Uterus (tissue), 4 donors: ENCODE measurements around the gene GALNT6. TPM values are rescaled to one million over a fixed set of nuclear protein-coding genes. Genes with fewer than 3 reads are reported as not detected.
A peak's percentile ranks its signal among the peaks of the same experiment; 100 is the strongest.

ENCODE experiments used
- DNase-seq, 2 donors: peaks; one replicate each; pipeline ENCODE4 v3.0.0-alpha.2; 2019 to 2020
- H3K27ac ChIP-seq, 2 donors: fragments of 200-600 bp; sonication (generic); 1 replicate in 1 of 2; 2 replicates in 1 of 2; pipeline ENCODE4 v1.5.1; 2016 to 2018
- H3K27me3 ChIP-seq, 2 donors: fragments of 200-600 bp; sonication (generic); one replicate each; pipeline ENCODE4 v1.5.1; 2018 to 2019; ENCODE audit warnings: control low read depth in 1 of 2
- H3K36me3 ChIP-seq, 2 donors: fragments of 200-600 bp; sonication (generic); one replicate each; pipeline ENCODE4 v1.5.1; 2019; ENCODE audit warnings: control low read depth in 1 of 2
- H3K4me1 ChIP-seq, 2 donors: fragments of 200-600 bp; sonication (generic); one replicate each; pipeline ENCODE4 v1.5.1; 2018 to 2019; ENCODE audit warnings: control low read depth in 1 of 2
- H3K4me3 ChIP-seq, 2 donors: fragments of 200-600 bp; sonication (generic); 1 replicate in 1 of 2; 2 replicates in 1 of 2; pipeline ENCODE4 v1.5.1; 2018 to 2019; ENCODE audit warnings: mild to moderate bottlenecking in 1 of 2
- H3K9me3 ChIP-seq, 2 donors: fragments of 200-600 bp; sonication (generic); one replicate each; pipeline ENCODE4 v1.5.1; 2019; ENCODE audit warnings: control low read depth in 1 of 2
- CTCF ChIP-seq, 4 experiments: fragments of 200-600 bp in 2 of 4; fragments of 450-650 bp in 2 of 4; sonication (generic) in 2 of 4; IDR thresholded peaks; one replicate each; pipeline ENCODE4 v1.5.1; 2016 to 2019; ENCODE audit warnings: antibody characterized with exemption in 4 of 4, mild to moderate bottlenecking in 2 of 4, moderate library complexity in 1 of 4
- POLR2A ChIP-seq, 2 donors: fragments of 450-650 bp; IDR thresholded peaks; one replicate each; pipeline ENCODE4 v1.6.1; 2016; ENCODE audit warnings: antibody characterized with exemption in 2 of 2, mild to moderate bottlenecking in 1 of 2, moderate library complexity in 1 of 2
- intact Hi-C: fragments of 100-400 bp; cut with DNase I; formaldehyde crosslinking; loops from one replicate; pipeline ENCODE4 v1.15.1; 2023; ENCODE audit warnings: low total_unique reads
- total RNA-seq, 4 donors: library from RNA; depleted of rRNA in 3 of 4; stranded (reverse); fragments of >200 nt in 3 of 4; gene quantifications; one replicate each; pipeline versions ENCODE4 v1.1.0 to v1.2.4, GENCODE V29; 2014 to 2023
- donor health status: DM: yes; HTN: yes; CAD: no.

GALNT6 gene
- total RNA-seq: 1 to 10 TPM in 1 of 4 donors, under 1 TPM in 2, not detected in 1; under 0.01 to 1.3 (median 0.76) TPM

DNA sequence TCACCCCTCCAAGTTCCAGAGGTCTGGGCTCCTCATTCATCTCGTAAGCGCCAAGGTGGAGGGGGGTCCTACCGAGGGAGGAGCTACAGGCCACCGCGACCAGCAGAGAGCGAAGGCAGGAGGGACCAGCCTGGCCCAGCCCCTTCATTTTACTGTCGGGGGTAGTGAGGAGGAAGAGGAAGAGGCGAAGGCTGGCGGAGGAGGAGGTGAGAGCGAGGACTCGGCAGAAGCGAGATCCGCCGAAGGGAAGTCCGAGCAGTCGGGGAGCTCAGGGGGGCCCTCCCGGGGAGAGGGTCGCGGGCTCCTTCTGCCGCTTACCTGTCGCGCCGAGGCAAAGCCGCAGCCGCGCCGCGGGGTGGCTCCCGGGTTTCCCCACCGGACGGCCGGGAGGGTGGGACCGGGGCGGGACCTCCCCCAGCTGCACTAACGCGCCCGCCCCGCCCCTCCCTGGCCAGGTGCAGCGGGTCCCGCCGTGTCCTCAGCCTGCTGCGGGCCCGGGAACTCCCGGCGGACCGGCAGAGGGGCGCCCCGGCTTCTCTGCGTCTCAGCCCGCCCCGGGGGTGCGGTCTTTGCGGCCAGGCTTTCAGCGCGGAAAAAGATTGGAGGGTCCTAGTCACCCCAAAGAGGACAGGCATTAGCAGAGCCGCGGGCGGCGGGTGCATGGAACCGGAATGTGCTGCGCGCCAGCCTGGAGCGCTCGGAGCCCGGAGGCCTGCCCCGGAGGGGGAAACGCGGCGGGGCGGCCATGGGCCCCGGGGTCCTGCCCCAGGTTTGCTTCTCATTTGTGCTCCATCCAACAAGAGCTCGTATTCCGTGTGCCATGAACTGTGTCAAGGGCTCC lies at the start of gene GALNT6:
Gene GALNT6, minus strand, starts transcription at position 124 of the 841 bp plus-strand sequence. CDS start 11,625 bp downstream, outside the sequence.
- H3K4me3 ChIP-seq: peak within 1 kb of the TSS in 1 of 2 donors; percentile 34
- H3K4me1 ChIP-seq: no peaks in the 10 kb centered on the region
- H3K27me3 ChIP-seq: peaks cover 9 to 10% of the 10 kb centered on the region in 2 donors
- no peak within 1 kb of the TSS for H3K27ac ChIP-seq
- no peaks in the 10 kb centered on the region for H3K36me3 ChIP-seq
- TF ChIP-seq CTCF (IDR thresholded peaks at IDR 0.05): no peak
- TF ChIP-seq POLR2A (IDR thresholded peaks at IDR 0.05): no peak
- intact Hi-C loops: no loop called here
- no peak for DNase-seq
- H3K9me3 ChIP-seq: no peaks in the 10 kb centered on the region

GRCh38 chr12:51439330-51439729 lies 48.1 kb upstream of the GALNT6 start:
- no peak for DNase-seq
- Histone ChIP-seq H3K27me3 (no peaks in the 10 kb centered on the region), H3K36me3 (no peaks in the 10 kb centered on the region), H3K9me3 (no peaks in the 10 kb centered on the region), H3K4me3 (no peak overlapping the region), H3K27ac (no peak overlapping the region), H3K4me1 (no peaks in the 10 kb centered on the region)
- intact Hi-C loops: no loop called here
- TF ChIP-seq POLR2A (IDR thresholded peaks at IDR 0.05) (no peak), CTCF (IDR thresholded peaks at IDR 0.05) (no peak)

DNA sequence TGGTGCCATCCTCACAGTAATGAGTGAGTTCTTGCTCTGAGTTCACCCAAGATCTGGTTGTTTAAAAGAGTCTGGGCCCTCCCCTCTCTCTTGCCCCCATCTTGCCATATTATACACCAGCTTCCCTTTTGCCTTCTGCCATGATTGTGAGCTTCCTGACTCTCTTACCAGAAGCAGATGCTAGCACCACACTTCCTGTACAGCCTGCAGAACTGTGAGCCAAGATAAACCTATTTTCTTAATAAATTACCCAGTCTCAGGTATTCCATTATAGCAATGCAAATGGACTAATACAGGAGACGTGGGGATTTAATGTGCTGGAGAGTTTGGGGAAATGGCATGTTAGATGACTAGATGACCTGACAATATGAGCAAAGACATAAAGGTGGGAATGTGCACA lies 46.2 kb upstream of the GALNT6 start:
- no peak for DNase-seq
- Histone ChIP-seq H3K4me3 (no peak overlapping the region), H3K27me3 (no peaks in the 10 kb centered on the region), H3K4me1 (no peaks in the 10 kb centered on the region), H3K36me3 (no peaks in the 10 kb centered on the region), H3K9me3 (no peaks in the 10 kb centered on the region), H3K27ac (no peak overlapping the region)
- TF ChIP-seq POLR2A (IDR thresholded peaks at IDR 0.05) (no peak), CTCF (IDR thresholded peaks at IDR 0.05) (no peak)
- intact Hi-C loops: no loop called here

- DNase-seq: no peak
- H3K27me3 ChIP-seq: no peaks in the 10 kb centered on the region
- TF ChIP-seq CTCF (IDR thresholded peaks at IDR 0.05) (no peak), POLR2A (IDR thresholded peaks at IDR 0.05) (no peak)
- H3K27ac ChIP-seq: no peak overlapping the region
- no peak overlapping the region for H3K4me3 ChIP-seq
- no peaks in the 10 kb centered on the region for H3K9me3 ChIP-seq
- H3K36me3 ChIP-seq: no peaks in the 10 kb centered on the region
- no peaks in the 10 kb centered on the region for H3K4me1 ChIP-seq
- intact Hi-C loops: no loop called here
Measured at GRCh38 chr12:51434305-51434704, 43.1 kb upstream of the GALNT6 start.

DNA sequence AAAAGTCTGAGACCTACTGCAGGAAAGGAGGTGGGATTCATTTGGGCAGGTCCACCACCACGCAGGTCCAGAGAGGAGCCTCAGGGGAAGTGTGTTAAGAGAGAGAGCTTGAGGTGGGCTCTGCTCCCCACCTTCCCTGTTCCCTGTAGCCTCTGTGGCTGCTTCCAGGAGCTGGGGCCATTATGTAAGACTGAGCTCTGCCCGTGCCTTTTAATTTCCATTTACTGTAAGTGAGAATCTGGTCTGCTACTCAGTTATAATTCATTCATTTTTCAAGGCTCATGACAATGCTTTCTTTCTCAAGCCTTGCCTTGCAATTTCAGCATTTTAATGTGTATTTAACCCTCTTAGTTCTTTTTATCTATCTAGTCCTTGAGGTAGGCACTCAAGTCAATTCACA lies 41.7 kb upstream of the GALNT6 start:
- intact Hi-C loops: no loop called here
- no peaks in the 10 kb centered on the region for H3K4me1 ChIP-seq
- no peak for DNase-seq

More for the DNA sequence above, 41.7 kb upstream of the GALNT6 start:
- no peak for TF ChIP-seq POLR2A (IDR thresholded peaks at IDR 0.05)
- TF ChIP-seq CTCF (IDR thresholded peaks at IDR 0.05): no peak
- H3K9me3 ChIP-seq: no peaks in the 10 kb centered on the region
- no peak overlapping the region for H3K27ac ChIP-seq
- H3K36me3 ChIP-seq: no peaks in the 10 kb centered on the region
- H3K27me3 ChIP-seq: no peaks in the 10 kb centered on the region
- no peak overlapping the region for H3K4me3 ChIP-seq
